ENCODE results near the gene ANKRD65.

ANKRD65 gene

DNA sequence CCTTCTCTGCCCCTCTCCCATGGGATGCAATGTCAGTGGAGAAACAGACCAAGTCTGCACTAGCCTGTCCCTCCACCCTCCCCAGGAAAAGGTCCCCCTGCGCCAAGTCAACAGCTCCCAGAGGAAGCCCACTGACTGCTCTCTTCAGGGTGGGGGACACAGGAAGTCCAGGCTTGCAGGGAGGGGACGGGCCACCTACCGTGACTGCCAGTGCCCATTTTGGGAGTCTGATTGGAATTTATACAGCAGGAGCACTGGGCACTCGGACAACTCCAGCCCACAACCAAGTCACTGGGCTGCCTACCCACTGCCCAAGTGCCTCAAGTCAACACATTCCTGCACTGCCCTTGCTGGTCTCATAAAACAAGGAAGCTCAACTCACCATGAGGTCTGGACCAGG lies 28.1 kb downstream of the ANKRD65 start:
- Histone ChIP-seq H3K4me3 (ENCODE audit: insufficient read depth in 1 of 2, low read depth in 1 of 2, low read length in 2 of 2) (no peak overlapping the region), H3K4ac (ENCODE audit: low read depth in 1 of 2, low read length in 2 of 2) (no peak overlapping the region), H3K4me1 (ENCODE audit: control insufficient read depth, insufficient read depth, low read depth, low read length) (peaks cover 12% of the 10 kb centered on the region), H3K27ac (ENCODE audit: low read length, poor library complexity, severe bottlenecking) (no peak overlapping the region), H3K9ac (ENCODE audit: low read length) (no peak overlapping the region), H2BK5ac (ENCODE audit: low read depth, low read length, poor library complexity, severe bottlenecking) (no peak overlapping the region), H4K8ac (ENCODE audit: low read length) (no peak overlapping the region), H3K27me3 (ENCODE audit: control insufficient read depth in 1 of 2, insufficient read depth in 1 of 2, low read length in 2 of 2) (no peaks in the 10 kb centered on the region), H3K9me3 (ENCODE audit: control insufficient read depth, low read length) (no peaks in the 10 kb centered on the region), H3K18ac (ENCODE audit: low read depth in 1 of 2, low read length in 2 of 2) (no peak overlapping the region), H3K23ac (ENCODE audit: low read length in 2 of 2) (no peak overlapping the region), H4K91ac (ENCODE audit: low read length) (no peak overlapping the region), H2BK12ac (ENCODE audit: low read length in 2 of 2) (no peak overlapping the region), H3K4me2 (ENCODE audit: low read length, poor library complexity, severe bottlenecking) (no peak overlapping the region), H3K79me1 (replicated peaks; ENCODE audit: low read length, poor library complexity, severe bottlenecking) (peaks cover 28% of the 10 kb centered on the region), H2BK15ac (ENCODE audit: low read depth, poor library complexity, severe bottlenecking) (no peak overlapping the region), H2BK120ac (ENCODE audit: low read depth, low read length) (no peak overlapping the region), H3K14ac (ENCODE audit: low read length in 2 of 2) (no peak overlapping the region), H2AK5ac (ENCODE audit: low read length, severe bottlenecking) (no peak overlapping the region), H3K36me3 (ENCODE audit: control insufficient read depth in 1 of 2, insufficient read depth in 2 of 2, low read depth in 1 of 2, low read length in 2 of 2) (peaks cover 84 to 91% of the 10 kb centered on the region in 2 experiments), H2AFZ (ENCODE audit: low read depth, low read length) (no peak overlapping the region)
- WGBS = 100% methylated on average over 4 of the region's 4 CpGs
- no peak for DNase-seq

GRCh38 chr1:1391225-1391624 lies 29.9 kb downstream of the ANKRD65 start:
- H4K8ac ChIP-seq (ENCODE audit: low read length) = no peak overlapping the region
- DNase-seq = no peak

GRCh38 chr1:1390675-1391074 lies 30.4 kb downstream of the ANKRD65 start:
- Histone ChIP-seq H3K27ac (ENCODE audit: low read length, poor library complexity, severe bottlenecking) (no peak overlapping the region), H3K4me1 (ENCODE audit: control insufficient read depth, insufficient read depth, low read depth, low read length) (peaks cover 3% of the 10 kb centered on the region), H4K91ac (ENCODE audit: low read length) (no peak overlapping the region), H3K36me3 (ENCODE audit: control insufficient read depth in 1 of 2, insufficient read depth in 2 of 2, low read depth in 1 of 2, low read length in 2 of 2) (peaks cover 90 to 99% of the 10 kb centered on the region in 2 experiments), H3K9me3 (ENCODE audit: control insufficient read depth, low read length) (no peaks in the 10 kb centered on the region), H2BK15ac (ENCODE audit: low read depth, poor library complexity, severe bottlenecking) (no peak overlapping the region), H4K8ac (ENCODE audit: low read length) (no peak overlapping the region), H3K27me3 (ENCODE audit: control insufficient read depth in 1 of 2, insufficient read depth in 1 of 2, low read length in 2 of 2) (no peaks in the 10 kb centered on the region), H2BK120ac (ENCODE audit: low read depth, low read length) (no peak overlapping the region), H3K9ac (ENCODE audit: low read length) (no peak overlapping the region), H2BK5ac (ENCODE audit: low read depth, low read length, poor library complexity, severe bottlenecking) (no peak overlapping the region), H2AK5ac (ENCODE audit: low read length, severe bottlenecking) (no peak overlapping the region), H3K18ac (ENCODE audit: low read depth in 1 of 2, low read length in 2 of 2) (no peak overlapping the region), H3K4ac (ENCODE audit: low read depth in 1 of 2, low read length in 2 of 2) (no peak overlapping the region), H2BK12ac (ENCODE audit: low read length in 2 of 2) (no peak overlapping the region), H3K4me2 (ENCODE audit: low read length, poor library complexity, severe bottlenecking) (no peak overlapping the region), H3K79me1 (replicated peaks; ENCODE audit: low read length, poor library complexity, severe bottlenecking) (peaks cover 44% of the 10 kb centered on the region), H3K4me3 (ENCODE audit: insufficient read depth in 1 of 2, low read depth in 1 of 2, low read length in 2 of 2) (no peak overlapping the region), H3K14ac (ENCODE audit: low read length in 2 of 2) (no peak overlapping the region), H3K23ac (ENCODE audit: low read length in 2 of 2) (no peak overlapping the region), H2AFZ (ENCODE audit: low read depth, low read length) (no peak overlapping the region)
- no peak for DNase-seq
- 98% methylated on average over 12 of the region's 12 CpGs for WGBS

More at GRCh38 chr1:1391225-1391624, 29.9 kb downstream of the ANKRD65 start:
- no peaks in the 10 kb centered on the region for H3K9me3 ChIP-seq (ENCODE audit: control insufficient read depth, low read length)
- 97% methylated on average over 12 of the region's 12 CpGs for WGBS
- H2AK5ac ChIP-seq (ENCODE audit: low read length, severe bottlenecking) = no peak overlapping the region
- no peak overlapping the region for H2BK15ac ChIP-seq (ENCODE audit: low read depth, poor library complexity, severe bottlenecking)
- no peak overlapping the region for H3K4me2 ChIP-seq (ENCODE audit: low read length, poor library complexity, severe bottlenecking)
- H2BK5ac ChIP-seq (ENCODE audit: low read depth, low read length, poor library complexity, severe bottlenecking) = no peak overlapping the region
- H2BK120ac ChIP-seq (ENCODE audit: low read depth, low read length) = no peak overlapping the region
- H3K4me1 ChIP-seq (ENCODE audit: control insufficient read depth, insufficient read depth, low read depth, low read length) = peaks cover 3% of the 10 kb centered on the region
- no peaks in the 10 kb centered on the region for H3K27me3 ChIP-seq (ENCODE audit: control insufficient read depth in 1 of 2, insufficient read depth in 1 of 2, low read length in 2 of 2)
- H3K27ac ChIP-seq (ENCODE audit: low read length, poor library complexity, severe bottlenecking) = no peak overlapping the region
- H3K23ac ChIP-seq (ENCODE audit: low read length in 2 of 2) = no peak overlapping the region
- no peak overlapping the region for H2AFZ ChIP-seq (ENCODE audit: low read depth, low read length)
- no peak overlapping the region for H3K4me3 ChIP-seq (ENCODE audit: insufficient read depth in 1 of 2, low read depth in 1 of 2, low read length in 2 of 2)
- H3K14ac ChIP-seq (ENCODE audit: low read length in 2 of 2) = no peak overlapping the region
- H2BK12ac ChIP-seq (ENCODE audit: low read length in 2 of 2) = no peak overlapping the region
- H4K91ac ChIP-seq (ENCODE audit: low read length) = no peak overlapping the region
- peaks cover 40% of the 10 kb centered on the region for H3K79me1 ChIP-seq (replicated peaks; ENCODE audit: low read length, poor library complexity, severe bottlenecking)
- H3K9ac ChIP-seq (ENCODE audit: low read length) = no peak overlapping the region
- no peak overlapping the region for H3K4ac ChIP-seq (ENCODE audit: low read depth in 1 of 2, low read length in 2 of 2)
- no peak overlapping the region for H3K18ac ChIP-seq (ENCODE audit: low read depth in 1 of 2, low read length in 2 of 2)
- peaks cover 86 to 96% of the 10 kb centered on the region in 2 experiments for H3K36me3 ChIP-seq (ENCODE audit: control insufficient read depth in 1 of 2, insufficient read depth in 2 of 2, low read depth in 1 of 2, low read length in 2 of 2)

GRCh38 chr1:1388078-1388472 lies 33.0 kb downstream of the ANKRD65 start:
- WGBS = 98% methylated on average over 16 of the region's 16 CpGs

More at GRCh38 chr1:1388078-1388472, 33.0 kb downstream of the ANKRD65 start:
- Histone ChIP-seq H3K9ac (ENCODE audit: low read length) (no peak overlapping the region), H3K27ac (ENCODE audit: low read length, poor library complexity, severe bottlenecking) (no peak overlapping the region), H2AK5ac (ENCODE audit: low read length, severe bottlenecking) (no peak overlapping the region), H3K27me3 (ENCODE audit: control insufficient read depth in 1 of 2, insufficient read depth in 1 of 2, low read length in 2 of 2) (no peaks in the 10 kb centered on the region), H3K9me3 (ENCODE audit: control insufficient read depth, low read length) (no peaks in the 10 kb centered on the region), H4K91ac (ENCODE audit: low read length) (no peak overlapping the region), H2BK120ac (ENCODE audit: low read depth, low read length) (no peak overlapping the region), H3K14ac (ENCODE audit: low read length in 2 of 2) (no peak overlapping the region), H4K8ac (ENCODE audit: low read length) (no peak overlapping the region), H3K23ac (ENCODE audit: low read length in 2 of 2) (no peak overlapping the region), H3K36me3 (ENCODE audit: control insufficient read depth in 1 of 2, insufficient read depth in 2 of 2, low read depth in 1 of 2, low read length in 2 of 2) (peaks cover 84 to 86% of the 10 kb centered on the region in 2 experiments), H3K4ac (ENCODE audit: low read depth in 1 of 2, low read length in 2 of 2) (no peak overlapping the region), H2AFZ (ENCODE audit: low read depth, low read length) (no peak overlapping the region), H3K4me1 (ENCODE audit: control insufficient read depth, insufficient read depth, low read depth, low read length) (peaks cover 2% of the 10 kb centered on the region), H2BK12ac (ENCODE audit: low read length in 2 of 2) (no peak overlapping the region), H3K18ac (ENCODE audit: low read depth in 1 of 2, low read length in 2 of 2) (no peak overlapping the region), H3K4me2 (ENCODE audit: low read length, poor library complexity, severe bottlenecking) (no peak overlapping the region), H3K4me3 (ENCODE audit: insufficient read depth in 1 of 2, low read depth in 1 of 2, low read length in 2 of 2) (no peak overlapping the region), H2BK5ac (ENCODE audit: low read depth, low read length, poor library complexity, severe bottlenecking) (no peak overlapping the region), H2BK15ac (ENCODE audit: low read depth, poor library complexity, severe bottlenecking) (no peak overlapping the region), H3K79me1 (replicated peaks; ENCODE audit: low read length, poor library complexity, severe bottlenecking) (peaks cover 39% of the 10 kb centered on the region)
- DNase-seq = no peak

Measured in mesenchymal stem cell (in vitro differentiated cells and primary cell).